CD4-positive, alpha-beta T cell treated with Interleukin-2 at 100 ng/mL for 4 hours (primary cell): ENCODE data around the gene CCDC78.
"Not testable (repeated sequence)": the region's sequence is repeated elsewhere in the genome, so short reads cannot be mapped to it uniquely, and the experiment has no call there.

Source experiments
- DNase-seq: peaks from one replicate; pipeline ENCODE4 v3.0.0-alpha.2; 2020; ENCODE audit warnings: low spot score

The CCDC78 gene

GRCh38 chr16:693364-693763 is 32.9 kb downstream of the CCDC78 start:
- no peak for DNase-seq

- no peak for DNase-seq
Observed at GRCh38 chr16:692356-693108, 33.7 kb downstream of the CCDC78 start.

GRCh38 chr16:691242-691641 is 35.0 kb downstream of the CCDC78 start:
- DNase-seq = not testable (repeated sequence)

DNA sequence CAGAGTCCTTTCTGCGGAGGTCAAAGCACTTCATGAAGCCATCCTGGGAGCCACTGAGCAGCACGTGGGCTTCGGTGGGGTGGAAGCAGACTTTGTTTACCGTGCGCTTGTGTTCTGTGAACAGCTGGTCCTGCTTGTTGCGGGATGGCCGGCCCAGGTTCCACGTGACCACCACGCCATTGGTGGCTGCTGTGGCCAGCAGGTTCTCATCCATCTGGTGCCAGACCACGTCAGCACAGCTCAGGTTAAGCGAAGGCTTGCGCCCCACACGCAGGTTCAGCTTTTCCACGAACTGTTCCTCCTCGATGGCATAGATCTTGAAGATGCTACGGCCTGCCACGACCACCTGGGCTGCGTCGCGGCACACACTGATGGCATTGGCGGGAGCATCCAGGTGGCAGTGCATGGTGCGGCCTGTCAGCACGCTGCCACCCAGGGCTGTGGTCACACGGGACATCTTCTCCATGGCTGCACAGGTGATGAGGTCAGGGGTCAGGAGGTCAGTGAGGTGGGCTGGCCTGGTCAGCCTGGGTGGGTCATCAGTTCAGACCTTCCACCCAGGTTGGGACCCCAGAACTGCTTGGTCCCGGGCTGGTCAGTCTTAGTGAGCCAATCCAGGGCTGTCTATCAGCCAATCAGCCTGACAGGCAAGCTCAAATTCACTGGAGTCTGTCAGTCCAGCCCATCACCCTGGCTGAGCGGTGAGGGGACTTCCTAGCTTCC is 36.9 kb downstream of the CCDC78 start:
- no peak for DNase-seq

- no peak for DNase-seq
Observed at GRCh38 chr16:687499-687898, 38.7 kb downstream of the CCDC78 start.

DNA sequence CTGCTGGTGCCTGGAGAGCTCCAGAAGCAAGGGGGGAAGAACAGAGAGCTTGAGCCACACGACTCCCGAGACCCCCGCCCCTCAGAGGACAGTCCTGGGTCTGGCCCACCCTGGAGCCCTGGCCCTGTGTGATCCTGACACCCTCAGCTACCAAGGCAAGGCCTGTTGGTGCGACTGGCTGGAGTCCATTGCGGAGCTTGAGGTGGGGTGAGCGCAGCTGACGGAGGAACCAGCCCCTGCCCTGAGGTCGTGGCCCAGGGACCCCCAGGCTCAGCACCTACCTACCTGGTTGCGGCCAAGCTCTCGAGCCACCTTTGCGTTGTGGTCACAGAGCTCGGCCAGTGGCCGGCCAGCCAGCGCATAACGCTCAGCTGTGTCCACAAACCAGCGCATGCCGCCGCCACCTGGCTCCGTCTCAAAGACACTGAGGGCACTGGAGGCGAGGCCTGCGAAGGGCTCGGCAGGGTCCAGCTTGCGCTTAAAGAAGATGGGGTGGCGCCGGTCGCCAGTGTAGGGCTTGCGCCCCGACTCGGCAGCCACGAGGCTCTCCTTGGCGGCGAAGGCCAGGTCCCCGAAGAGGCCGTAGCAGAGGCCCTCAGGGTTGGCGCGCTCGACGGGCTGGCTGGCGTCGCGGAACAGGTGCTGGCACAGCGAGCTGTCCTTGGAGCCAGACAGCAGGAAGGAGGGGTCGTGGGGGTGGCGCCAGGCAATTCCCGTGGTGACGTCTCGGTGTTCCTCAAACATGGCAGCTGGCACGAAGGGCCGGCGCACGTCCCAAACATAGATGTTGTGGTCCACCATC is 39.6 kb downstream of the CCDC78 start:
- no peak for DNase-seq

GRCh38 chr16:685967-686366 is 40.3 kb downstream of the CCDC78 start:
- no peak for DNase-seq

- DNase-seq = no peak
Observed at GRCh38 chr16:684961-685696, 41.1 kb downstream of the CCDC78 start.

- DNase-seq = peak; percentile 97
Observed at GRCh38 chr16:684071-684794, 42.0 kb downstream of the CCDC78 start, which contains the start of gene JMJD8. JMJD8 (minus strand) TSS chr16:684334; CDS start chr16:684319, 15 bp downstream.

DNA sequence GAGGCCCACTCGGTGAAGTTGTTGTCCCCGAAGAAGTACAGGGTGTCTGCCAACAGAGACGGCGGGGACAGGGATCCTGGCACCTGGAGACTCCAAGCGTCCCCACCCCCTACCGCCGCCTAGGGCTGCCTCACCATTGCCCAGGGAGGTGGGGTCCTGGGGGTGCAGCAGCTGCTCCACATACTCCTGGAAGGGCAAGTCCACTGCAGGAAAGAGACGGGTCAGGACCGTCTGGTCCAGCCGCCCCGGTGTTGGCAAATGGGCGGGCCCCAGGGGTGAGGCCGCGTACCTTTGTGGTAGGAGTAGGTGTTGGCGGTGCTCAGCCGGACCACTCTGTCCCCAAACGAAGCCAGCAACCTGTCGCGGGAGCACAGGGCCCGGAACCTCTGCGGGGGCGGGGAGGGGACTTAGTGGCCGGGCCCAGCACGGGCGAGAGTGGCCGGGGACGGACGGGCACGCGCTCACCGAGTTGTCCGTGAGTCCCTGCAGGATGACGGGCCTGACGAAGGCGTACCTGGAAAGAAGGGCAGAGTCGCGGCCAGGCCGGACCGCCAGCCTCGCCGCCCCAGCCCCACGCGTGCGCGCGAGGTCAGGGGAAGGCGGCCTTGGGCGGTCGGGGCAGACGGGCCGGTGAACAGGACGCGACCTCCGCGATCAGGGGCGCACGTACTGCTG is 42.7 kb downstream of the CCDC78 start:
- DNase-seq = no peak

GRCh38 chr16:682493-683395 is 43.5 kb downstream of the CCDC78 start:
- DNase-seq = no peak

- no peak for DNase-seq
Observed at GRCh38 chr16:681746-682427, 44.4 kb downstream of the CCDC78 start.

GRCh38 chr16:680967-681745 is 45.1 kb downstream of the CCDC78 start:
- no peak for DNase-seq

- no peak for DNase-seq
Observed at GRCh38 chr16:680625-680945, 45.7 kb downstream of the CCDC78 start.

GRCh38 chr16:679814-680624 is 46.2 kb downstream of the CCDC78 start, which contains the start of gene STUB1:
STUB1 (plus strand) TSS chr16:680410; CDS start chr16:680526, 116 bp downstream.
- peak; percentile 80 for DNase-seq

GRCh38 chr16:678858-679813 is 47.1 kb downstream of the CCDC78 start:
- DNase-seq = peak; percentile 31
